GM12872 (cell line): ENCODE data around the gene PRDM15.
A peak's percentile ranks its signal among the peaks of the same experiment; 100 is the strongest.

Experiments
- CTCF ChIP-seq: IDR thresholded peaks from 3 replicates; pipeline ENCODE4 v1.5.1; 2011; ENCODE audit warnings: low read depth, mild to moderate bottlenecking, low read length, moderate library complexity; ENCODE audit not compliant: insufficient read depth

PRDM15 gene

GRCh38 chr21:41897700-41898099, 18.6 kb upstream of the PRDM15 start:
- no peak for TF ChIP-seq CTCF

- TF ChIP-seq CTCF, result no peak
These were observed 18.0 kb upstream of the PRDM15 start for GRCh38 chr21:41897047-41897669.

- TF ChIP-seq CTCF, result peak; percentile 39; the same call in 2 of the 3 replicates
These were observed 16.7 kb upstream of the PRDM15 start for GRCh38 chr21:41895643-41896493.

- TF ChIP-seq CTCF, result no peak
These were observed 15.9 kb upstream of the PRDM15 start for GRCh38 chr21:41894922-41895557.

- TF ChIP-seq CTCF, result no peak
These were observed 15.4 kb upstream of the PRDM15 start for GRCh38 chr21:41894511-41894910.

GRCh38 chr21:41892726-41893125, 13.6 kb upstream of the PRDM15 start:
- TF ChIP-seq CTCF, result no peak

GRCh38 chr21:41891132-41891531, 12.0 kb upstream of the PRDM15 start:
- TF ChIP-seq CTCF, result no peak
